C4-2B (cell line): ENCODE results near the gene CLHC1.
A peak's percentile ranks its signal among the peaks of the same experiment; 100 is the strongest.
"Not testable (repeated sequence)": the region's sequence is repeated elsewhere in the genome, so short reads cannot be mapped to it uniquely, and the experiment has no call there.

Source experiments
- H3K27ac ChIP-seq: fragments of 450-650 bp; 2 replicates; pipeline ENCODE4 v1.5.1; 2017
- CTCF ChIP-seq: fragments of 450-650 bp; conservative IDR thresholded peaks from 2 replicates; pipeline ENCODE4 v1.5.1; 2017; ENCODE audit warnings: mild to moderate bottlenecking
- ZFX ChIP-seq: fragments of 450-650 bp; IDR thresholded peaks from 2 replicates; pipeline ENCODE4 v1.6.1; 2017

Gene CLHC1

GRCh38 chr2:55147041-55147440 lies 85.1 kb downstream of the CLHC1 start:
- H3K27ac ChIP-seq, result no peak overlapping the region
- TF ChIP-seq ZFX, result no peak
- no peak for TF ChIP-seq CTCF

GRCh38 chr2:55146263-55146662 lies 85.8 kb downstream of the CLHC1 start:
- TF ChIP-seq CTCF (no peak), ZFX (no peak)
- H3K27ac ChIP-seq, result no peak overlapping the region

- TF ChIP-seq ZFX (no peak), CTCF (no peak)
- no peak overlapping the region for H3K27ac ChIP-seq
Observed at GRCh38 chr2:55144922-55145820, 86.9 kb downstream of the CLHC1 start.

GRCh38 chr2:55143706-55144105 lies 88.4 kb downstream of the CLHC1 start:
- H3K27ac ChIP-seq, result not testable (repeated sequence)

- no peak overlapping the region for H3K27ac ChIP-seq
Observed at GRCh38 chr2:55142518-55142917, 89.6 kb downstream of the CLHC1 start.

GRCh38 chr2:55141572-55142413 lies 90.3 kb downstream of the CLHC1 start:
- TF ChIP-seq ZFX (no peak), CTCF (no peak)
- peak overlapping the region; percentile 40 for H3K27ac ChIP-seq

More at GRCh38 chr2:55142518-55142917, 89.6 kb downstream of the CLHC1 start:
- TF ChIP-seq ZFX, result no peak
- TF ChIP-seq CTCF, result no peak

- TF ChIP-seq ZFX (no peak), CTCF (no peak)
- no peak overlapping the region for H3K27ac ChIP-seq
Observed at GRCh38 chr2:55140316-55141219, 91.5 kb downstream of the CLHC1 start.
